ENCODE data around the gene ADAM33.

Gene ADAM33

GRCh38 chr20:3696745-3697587, 15.2 kb upstream of the ADAM33 start:
- Histone ChIP-seq H3K27me3 (ENCODE audit: control insufficient read depth, insufficient read depth, low read length) (no peaks in the 10 kb centered on the region; the same call in 1 of the 2 replicates), H3K27ac (ENCODE audit: low read depth, low read length) (no peak overlapping the region), H3K9ac (ENCODE audit: low read length) (no peak overlapping the region), H3K4me1 (ENCODE audit: control insufficient read depth, insufficient read depth, low read length) (no peaks in the 10 kb centered on the region), H3K9me3 (ENCODE audit: control insufficient read depth, insufficient read depth, low read depth, low read length) (peaks cover 6% of the 10 kb centered on the region), H3K4me3 (ENCODE audit: low read depth, low read length) (no peak overlapping the region), H3K36me3 (ENCODE audit: control insufficient read depth, insufficient read depth, low read length) (no peaks in the 10 kb centered on the region)

- Histone ChIP-seq H3K9ac (ENCODE audit: low read length) (no peak overlapping the region), H3K27me3 (ENCODE audit: control insufficient read depth, insufficient read depth, low read length) (no peaks in the 10 kb centered on the region), H3K9me3 (ENCODE audit: control insufficient read depth, insufficient read depth, low read depth, low read length) (peaks cover 6% of the 10 kb centered on the region), H3K4me1 (ENCODE audit: control insufficient read depth, insufficient read depth, low read length) (no peaks in the 10 kb centered on the region), H3K4me3 (ENCODE audit: low read depth, low read length) (no peak overlapping the region), H3K27ac (ENCODE audit: low read depth, low read length) (no peak overlapping the region), H3K36me3 (ENCODE audit: control insufficient read depth, insufficient read depth, low read length) (no peaks in the 10 kb centered on the region)
Observed at GRCh38 chr20:3696200-3696599, 14.4 kb upstream of the ADAM33 start.

GRCh38 chr20:3694864-3695263, 13.1 kb upstream of the ADAM33 start:
- no peaks in the 10 kb centered on the region for H3K27me3 ChIP-seq (ENCODE audit: control insufficient read depth, insufficient read depth, low read length)
- H3K27ac ChIP-seq (ENCODE audit: low read depth, low read length) = no peak overlapping the region
- H3K36me3 ChIP-seq (ENCODE audit: control insufficient read depth, insufficient read depth, low read length) = no peaks in the 10 kb centered on the region
- H3K9ac ChIP-seq (ENCODE audit: low read length) = no peak overlapping the region
- H3K4me1 ChIP-seq (ENCODE audit: control insufficient read depth, insufficient read depth, low read length) = no peaks in the 10 kb centered on the region
- H3K4me3 ChIP-seq (ENCODE audit: low read depth, low read length) = no peak overlapping the region
- H3K9me3 ChIP-seq (ENCODE audit: control insufficient read depth, insufficient read depth, low read depth, low read length) = peaks cover 6% of the 10 kb centered on the region

- Histone ChIP-seq H3K36me3 (ENCODE audit: control insufficient read depth, insufficient read depth, low read length) (no peaks in the 10 kb centered on the region), H3K9ac (ENCODE audit: low read length) (no peak overlapping the region), H3K4me1 (ENCODE audit: control insufficient read depth, insufficient read depth, low read length) (no peaks in the 10 kb centered on the region), H3K9me3 (ENCODE audit: control insufficient read depth, insufficient read depth, low read depth, low read length) (peaks cover 6% of the 10 kb centered on the region), H3K4me3 (ENCODE audit: low read depth, low read length) (no peak overlapping the region), H3K27ac (ENCODE audit: low read depth, low read length) (no peak overlapping the region), H3K27me3 (ENCODE audit: control insufficient read depth, insufficient read depth, low read length) (no peaks in the 10 kb centered on the region)
Observed at GRCh38 chr20:3693376-3693775, 11.6 kb upstream of the ADAM33 start.

GRCh38 chr20:3692706-3693294, 11.0 kb upstream of the ADAM33 start:
- no peak overlapping the region for H3K4me3 ChIP-seq (ENCODE audit: low read depth, low read length)

GRCh38 chr20:3691897-3692296, 10.1 kb upstream of the ADAM33 start:
- H3K9me3 ChIP-seq (ENCODE audit: control insufficient read depth, insufficient read depth, low read depth, low read length) = peaks cover 6% of the 10 kb centered on the region
- H3K27me3 ChIP-seq (ENCODE audit: control insufficient read depth, insufficient read depth, low read length) = no peaks in the 10 kb centered on the region
- no peak overlapping the region for H3K27ac ChIP-seq (ENCODE audit: low read depth, low read length)
- no peaks in the 10 kb centered on the region for H3K36me3 ChIP-seq (ENCODE audit: control insufficient read depth, insufficient read depth, low read length)
- H3K4me3 ChIP-seq (ENCODE audit: low read depth, low read length) = no peak overlapping the region
- no peak overlapping the region for H3K9ac ChIP-seq (ENCODE audit: low read length)
- peaks cover 3% of the 10 kb centered on the region; the same call in 1 of the 2 replicates for H3K4me1 ChIP-seq (ENCODE audit: control insufficient read depth, insufficient read depth, low read length)

More at GRCh38 chr20:3692706-3693294, 11.0 kb upstream of the ADAM33 start:
- Histone ChIP-seq H3K9ac (ENCODE audit: low read length) (no peak overlapping the region), H3K36me3 (ENCODE audit: control insufficient read depth, insufficient read depth, low read length) (no peaks in the 10 kb centered on the region), H3K27ac (ENCODE audit: low read depth, low read length) (no peak overlapping the region), H3K4me1 (ENCODE audit: control insufficient read depth, insufficient read depth, low read length) (peaks cover 3% of the 10 kb centered on the region; the same call in 1 of the 2 replicates), H3K9me3 (ENCODE audit: control insufficient read depth, insufficient read depth, low read depth, low read length) (peaks cover 6% of the 10 kb centered on the region), H3K27me3 (ENCODE audit: control insufficient read depth, insufficient read depth, low read length) (no peaks in the 10 kb centered on the region)

GRCh38 chr20:3691306-3691705, 9.5 kb upstream of the ADAM33 start:
- Histone ChIP-seq H3K4me1 (ENCODE audit: control insufficient read depth, insufficient read depth, low read length) (peaks cover 3% of the 10 kb centered on the region; the same call in 1 of the 2 replicates), H3K9me3 (ENCODE audit: control insufficient read depth, insufficient read depth, low read depth, low read length) (peaks cover 2% of the 10 kb centered on the region), H3K36me3 (ENCODE audit: control insufficient read depth, insufficient read depth, low read length) (no peaks in the 10 kb centered on the region), H3K27ac (ENCODE audit: low read depth, low read length) (no peak overlapping the region), H3K9ac (ENCODE audit: low read length) (no peak overlapping the region), H3K27me3 (ENCODE audit: control insufficient read depth, insufficient read depth, low read length) (no peaks in the 10 kb centered on the region), H3K4me3 (ENCODE audit: low read depth, low read length) (no peak overlapping the region)

GRCh38 chr20:3690413-3690812, 8.6 kb upstream of the ADAM33 start:
- H3K4me1 ChIP-seq (ENCODE audit: control insufficient read depth, insufficient read depth, low read length) = peaks cover 4% of the 10 kb centered on the region
- H3K4me3 ChIP-seq (ENCODE audit: low read depth, low read length) = no peak overlapping the region

GRCh38 chr20:3689978-3690377, 8.2 kb upstream of the ADAM33 start:
- Histone ChIP-seq H3K4me1 (ENCODE audit: control insufficient read depth, insufficient read depth, low read length) (peaks cover 8% of the 10 kb centered on the region), H3K27me3 (ENCODE audit: control insufficient read depth, insufficient read depth, low read length) (peaks cover 4% of the 10 kb centered on the region; the same call in 1 of the 2 replicates), H3K4me3 (ENCODE audit: low read depth, low read length) (no peak overlapping the region), H3K27ac (ENCODE audit: low read depth, low read length) (no peak overlapping the region), H3K9ac (ENCODE audit: low read length) (no peak overlapping the region), H3K36me3 (ENCODE audit: control insufficient read depth, insufficient read depth, low read length) (no peaks in the 10 kb centered on the region), H3K9me3 (ENCODE audit: control insufficient read depth, insufficient read depth, low read depth, low read length) (no peaks in the 10 kb centered on the region)

More at GRCh38 chr20:3690413-3690812, 8.6 kb upstream of the ADAM33 start:
- Histone ChIP-seq H3K27ac (ENCODE audit: low read depth, low read length) (no peak overlapping the region), H3K27me3 (ENCODE audit: control insufficient read depth, insufficient read depth, low read length) (no peaks in the 10 kb centered on the region), H3K9ac (ENCODE audit: low read length) (no peak overlapping the region), H3K9me3 (ENCODE audit: control insufficient read depth, insufficient read depth, low read depth, low read length) (no peaks in the 10 kb centered on the region), H3K36me3 (ENCODE audit: control insufficient read depth, insufficient read depth, low read length) (no peaks in the 10 kb centered on the region)

GRCh38 chr20:3687655-3688054, 5.8 kb upstream of the ADAM33 start:
- no peak overlapping the region for H3K4me3 ChIP-seq (ENCODE audit: low read depth, low read length)
- no peak overlapping the region for H3K27ac ChIP-seq (ENCODE audit: low read depth, low read length)
- no peaks in the 10 kb centered on the region for H3K36me3 ChIP-seq (ENCODE audit: control insufficient read depth, insufficient read depth, low read length)
- H3K4me1 ChIP-seq (ENCODE audit: control insufficient read depth, insufficient read depth, low read length) = peaks cover 17% of the 10 kb centered on the region
- H3K27me3 ChIP-seq (ENCODE audit: control insufficient read depth, insufficient read depth, low read length) = peaks cover 10% of the 10 kb centered on the region; the same call in 1 of the 2 replicates
- H3K9me3 ChIP-seq (ENCODE audit: control insufficient read depth, insufficient read depth, low read depth, low read length) = no peaks in the 10 kb centered on the region
- H3K9ac ChIP-seq (ENCODE audit: low read length) = no peak overlapping the region

- no peak overlapping the region for H3K4me3 ChIP-seq (ENCODE audit: low read depth, low read length)
- H3K27me3 ChIP-seq (ENCODE audit: control insufficient read depth, insufficient read depth, low read length) = peaks cover 16% of the 10 kb centered on the region
- H3K27ac ChIP-seq (ENCODE audit: low read depth, low read length) = no peak overlapping the region
- H3K9ac ChIP-seq (ENCODE audit: low read length) = no peak overlapping the region
- H3K9me3 ChIP-seq (ENCODE audit: control insufficient read depth, insufficient read depth, low read depth, low read length) = no peaks in the 10 kb centered on the region
- H3K4me1 ChIP-seq (ENCODE audit: control insufficient read depth, insufficient read depth, low read length) = peaks cover 19% of the 10 kb centered on the region
- H3K36me3 ChIP-seq (ENCODE audit: control insufficient read depth, insufficient read depth, low read length) = no peaks in the 10 kb centered on the region
Observed at GRCh38 chr20:3686867-3687321, 5.1 kb upstream of the ADAM33 start.
